ENCODE measurements around the gene SEH1L. TPM values are rescaled to one million over a fixed set of nuclear protein-coding genes. Genes with fewer than 3 reads are reported as not detected.

SEH1L gene
- total and polyA plus RNA-seq, 10 of the 15 experiments (the other 5 are each of a cell fraction or from before 2014, with no cell fraction given) = 27.5 to 109 (median 52.8) TPM

GRCh38 chr18:12995952-12996477, 48.2 kb downstream of the SEH1L start:
- H3K36me3 ChIP-seq (ENCODE audit: control insufficient read depth in 2 of 2, insufficient read depth in 2 of 2, low read length in 1 of 2) = peaks cover 0 to 7% of the 10 kb centered on the region in 2 experiments; a peak in 3 of 4 replicates
- no peak for FAIRE-seq
- H3K9me3 ChIP-seq (replicated peaks; ENCODE audit: control insufficient read depth, insufficient read depth, low read length) = no peaks in the 10 kb centered on the region; the same call in 2 of the 3 replicates
- ChIA-PET CTCF (interaction anchor here (0.9 to 2.4 kb wide), 4 partner anchors 10 to 164 kb away, joined by 4 to 8 read pairs (median 6); no protein-coding TSS in a partner anchor), SMC1A (ENCODE audit: uncharacterized antibody, unreplicated experiment) (interaction anchor here (0.6 to 1.3 kb wide), 7 partner anchors 11 to 138 kb away, joined by 3 to 6 read pairs (median 3); no protein-coding TSS in a partner anchor), POLR2A (interaction anchor here (0.6 to 1.5 kb wide), 3 partner anchors 44 to 293 kb away, joined by 3 to 11 read pairs (median 4); partner anchors contain the start of gene SEH1L), RAD21 (ENCODE audit: unreplicated experiment) (no interaction called here)
- no peaks in the 10 kb centered on the region for H4K20me1 ChIP-seq (ENCODE audit: control insufficient read depth, insufficient read depth)
- ATAC-seq = peak; percentile 34
- peak overlapping the region; percentile 19; the same call in 1 of the 2 replicates for H3K4me3 ChIP-seq
- H3K9ac ChIP-seq (ENCODE audit: control insufficient read depth, insufficient read depth, low read length) = no peak overlapping the region
- H3K27me3 ChIP-seq (replicated peaks in 1 of 2; ENCODE audit: control insufficient read depth in 2 of 2, insufficient read depth in 2 of 2, low read length in 1 of 2) = no peaks in the 10 kb centered on the region
- in situ Hi-C loops (cut with MboI) (no loop called here), intact Hi-C loops (cut with micrococcal nuclease; ENCODE audit: unreplicated experiment) (loop anchor here (10.0 kb wide), 2 partner anchors 569 to 739 kb away; no protein-coding TSS in a partner anchor)
- DNase-seq (ENCODE audit: low read depth, low spot score) = no peak
- H3K4me1 ChIP-seq (ENCODE audit: control insufficient read depth, insufficient read depth, low read length) = peaks cover 33% of the 10 kb centered on the region
- H2AFZ ChIP-seq (ENCODE audit: control insufficient read depth, low read depth, low read length) = no peak overlapping the region; the same call in 1 of the 2 replicates
- BruUV-seq (replicated peaks) = no TSS peak
- 72% methylated on average over 6 of the region's 6 CpGs for WGBS (ENCODE audit: insufficient coverage, insufficient replicate concordance, low lambda C conversion rate, missing lambda C conversion rate)
- H3K27ac ChIP-seq (ENCODE audit: control insufficient read depth, insufficient read depth) = peak overlapping the region; percentile 49
- peaks cover 95% of the 10 kb centered on the region for H3K79me2 ChIP-seq (ENCODE audit: control insufficient read depth, insufficient read depth, low read length)
- peak overlapping the region; percentile 78 for H3K4me2 ChIP-seq (ENCODE audit: control insufficient read depth, insufficient read depth)
- TF ChIP-seq RELA (IDR thresholded peaks at IDR 0.05; ENCODE audit: borderline replicate concordance, partially characterized antibody) = peak; percentile 35
- TF ChIP-seq TBL1XR1 (IDR thresholded peaks at IDR 0.05; ENCODE audit: low read depth, low read length) = no peak
- TF ChIP-seq NFXL1 (IDR thresholded peaks at IDR 0.05; ENCODE audit: borderline replicate concordance) = no peak
- no peak for TF ChIP-seq ZNF24 (IDR thresholded peaks at IDR 0.05)
- TF ChIP-seq ATF7 (IDR thresholded peaks at IDR 0.05; ENCODE audit: low read depth) = 0 out of 2 replicates have a peak, but pooled peaks have one; percentile 13
- peak; percentile 40; the same call in 1 of the 2 replicates for TF ChIP-seq POLR2AphosphoS5 (IDR thresholded peaks at IDR 0.05; ENCODE audit: low read length)
- no peak for TF ChIP-seq ZNF384 (IDR thresholded peaks at IDR 0.05; ENCODE audit: borderline replicate concordance, low read depth, low read length)
- TF ChIP-seq MTA2 (IDR thresholded peaks at IDR 0.05; ENCODE audit: low read depth) = 0 out of 2 replicates have a peak, but pooled peaks have one; percentile 9
- TF ChIP-seq BHLHE40 (IDR thresholded peaks at IDR 0.05; ENCODE audit: borderline replicate concordance in 1 of 2, low read depth in 2 of 2, low read length in 1 of 2) = peak; percentile 89 to 93
- no peak for TF ChIP-seq NR2C1 (IDR thresholded peaks at IDR 0.05)
- no peak for TF ChIP-seq BMI1 (IDR thresholded peaks at IDR 0.05; ENCODE audit: borderline replicate concordance)
- TF ChIP-seq PKNOX1 (IDR thresholded peaks at IDR 0.05) = no peak
- TF ChIP-seq TCF3 (IDR thresholded peaks at IDR 0.05; ENCODE audit: borderline replicate concordance, insufficient read depth, low read depth, low read length) = no peak
- TF ChIP-seq SMAD5 (IDR thresholded peaks at IDR 0.05; ENCODE audit: low read depth) = no peak
- peak; percentile 92; the same call in 2 of the 3 replicates for TF ChIP-seq POU2F2 (IDR thresholded peaks at IDR 0.05; ENCODE audit: borderline replicate concordance, low read depth, low read length)
- no peak for TF ChIP-seq ZZZ3 (IDR thresholded peaks at IDR 0.05; ENCODE audit: control insufficient read depth, insufficient read length, low read depth)
- TF ChIP-seq USF2 (IDR thresholded peaks at IDR 0.05; ENCODE audit: borderline replicate concordance, low read depth, low read length) = peak; percentile 21; the same call in 1 of the 2 replicates
- no peak for TF ChIP-seq PBX3 (IDR thresholded peaks at IDR 0.05; ENCODE audit: insufficient replicate concordance, low read depth, low read length)
